GM21717 (cell line): ENCODE data around the gene CASP2.

ENCODE experiments used
- ATAC-seq: cut with Tn5 transposase; IDR thresholded peaks from one replicate; pipeline ENCODE4 v1.9.1; 2021; ENCODE audit warnings: mild to moderate bottlenecking, moderate library complexity; ENCODE audit not compliant: unreplicated experiment

Gene CASP2

DNA sequence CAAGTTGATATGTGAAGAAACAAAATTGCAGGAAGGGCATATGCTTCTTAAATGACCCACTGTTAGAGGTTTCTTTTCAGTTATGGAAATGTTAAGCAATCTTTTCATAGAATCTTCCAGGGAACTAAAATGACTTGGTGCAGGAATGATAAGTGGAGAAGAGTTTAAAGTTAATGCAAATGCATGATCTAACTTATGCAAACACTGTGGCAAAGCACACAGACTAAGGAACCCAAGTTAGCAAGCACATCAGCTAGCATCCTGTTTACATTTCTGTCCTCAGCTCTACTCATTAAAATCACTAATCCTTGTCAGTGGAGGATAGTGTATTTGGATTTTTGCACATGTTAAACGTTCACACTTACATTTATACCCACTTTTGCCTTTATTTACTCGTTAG, 37.1 kb downstream of the CASP2 start:
- ATAC-seq, result peak; percentile 52

DNA sequence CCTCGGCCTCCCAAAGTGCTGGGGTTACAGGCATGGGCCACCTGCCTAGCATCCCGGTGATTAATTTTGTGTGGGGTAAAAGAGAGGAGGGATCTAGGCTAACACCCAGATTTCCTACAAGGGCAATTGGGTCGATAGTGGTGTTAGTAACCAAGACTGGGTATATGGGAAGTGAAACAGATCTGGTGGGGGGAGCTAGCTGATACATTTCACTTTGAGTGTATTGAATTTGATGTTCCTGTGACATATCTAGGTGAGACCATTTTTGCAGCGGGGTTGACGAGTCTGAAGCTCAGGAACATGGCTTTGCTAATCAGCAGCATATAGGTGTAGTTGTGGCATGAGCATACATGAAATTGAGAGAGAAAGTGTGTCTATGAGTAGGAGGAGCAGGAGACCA, 39.8 kb downstream of the CASP2 start:
- ATAC-seq, result peak; percentile 59

DNA sequence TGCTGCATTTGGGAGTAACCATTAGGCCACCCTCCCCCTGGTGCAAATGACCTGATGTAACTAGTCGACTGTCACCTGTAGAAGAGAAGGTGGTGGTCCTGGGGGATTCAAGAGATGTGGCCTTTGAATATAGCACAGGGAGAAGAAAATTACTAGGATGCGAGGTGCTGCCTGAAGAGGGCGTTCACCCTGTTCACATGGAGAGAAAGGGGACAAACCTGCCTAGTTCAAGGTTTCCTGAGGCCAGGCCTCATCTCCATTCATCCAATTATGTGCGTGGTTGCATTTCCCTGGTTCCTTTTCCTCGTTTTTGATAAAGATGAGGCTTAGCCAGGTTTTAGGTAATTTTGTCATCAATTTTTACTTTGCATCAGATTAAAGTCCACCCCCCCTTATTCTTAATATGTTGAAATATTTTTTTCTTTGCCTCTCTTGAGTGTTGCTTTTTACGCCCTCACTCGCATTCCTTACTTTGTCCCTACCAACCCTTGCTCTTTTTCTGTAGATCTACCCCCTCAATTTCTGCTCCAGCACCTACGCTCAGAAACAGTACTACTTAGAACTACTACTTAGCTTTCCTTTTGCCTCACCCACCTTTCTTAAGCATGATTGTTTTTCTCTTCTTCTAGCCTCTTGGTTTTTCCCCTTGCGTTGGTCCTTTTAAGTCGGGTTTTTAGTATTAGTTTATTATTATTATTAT, 41.5 kb downstream of the CASP2 start:
- no peak for ATAC-seq

DNA sequence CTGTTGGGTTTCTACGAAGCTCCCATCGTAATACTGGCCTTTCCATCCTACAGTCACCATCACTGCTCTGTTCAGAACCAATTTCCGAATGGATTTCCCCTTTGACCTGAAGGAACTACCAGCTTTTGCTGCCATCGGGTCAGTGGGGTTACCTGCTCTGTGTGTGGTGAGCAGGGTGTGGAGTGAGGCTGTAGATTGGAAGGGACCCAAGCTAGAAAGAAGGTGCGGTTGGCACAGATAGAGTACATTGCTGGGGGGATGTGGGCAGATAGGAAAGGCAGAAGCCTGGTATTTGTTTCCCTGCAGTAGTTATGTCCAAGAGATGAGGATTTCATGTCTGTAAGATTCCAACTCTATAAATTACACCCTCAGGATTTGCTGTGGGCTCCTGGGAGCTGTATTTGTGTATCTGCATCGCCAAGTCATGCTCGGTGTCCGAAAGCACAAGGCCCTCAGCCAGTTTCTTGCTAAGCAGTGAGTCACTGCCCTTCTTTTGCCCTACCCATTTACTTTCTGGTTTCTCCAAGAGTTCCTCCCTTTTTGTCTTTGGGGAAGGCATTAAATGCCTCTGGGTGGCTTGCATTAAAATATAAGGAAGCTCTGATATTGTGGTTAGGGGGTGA, 43.1 kb downstream of the CASP2 start:
- no peak for ATAC-seq

DNA sequence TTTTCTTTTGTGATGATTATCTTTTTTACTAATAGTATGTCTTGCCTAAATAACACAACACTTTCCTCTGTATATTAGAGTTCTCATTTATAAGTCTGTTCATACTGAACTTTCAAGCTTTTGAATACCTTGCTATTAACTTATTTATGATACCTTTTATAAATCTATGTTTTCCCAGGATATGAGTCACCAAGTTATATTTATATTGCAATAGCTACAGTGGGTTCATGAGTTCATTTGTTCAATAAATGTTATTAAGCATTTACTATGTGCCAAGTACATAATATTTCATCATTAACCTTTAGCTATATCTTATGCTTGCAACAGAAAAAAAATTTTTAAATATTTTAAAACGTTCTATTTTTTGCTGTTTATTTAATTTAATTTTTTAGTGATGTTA, 46.1 kb downstream of the CASP2 start:
- ATAC-seq, result no peak

DNA sequence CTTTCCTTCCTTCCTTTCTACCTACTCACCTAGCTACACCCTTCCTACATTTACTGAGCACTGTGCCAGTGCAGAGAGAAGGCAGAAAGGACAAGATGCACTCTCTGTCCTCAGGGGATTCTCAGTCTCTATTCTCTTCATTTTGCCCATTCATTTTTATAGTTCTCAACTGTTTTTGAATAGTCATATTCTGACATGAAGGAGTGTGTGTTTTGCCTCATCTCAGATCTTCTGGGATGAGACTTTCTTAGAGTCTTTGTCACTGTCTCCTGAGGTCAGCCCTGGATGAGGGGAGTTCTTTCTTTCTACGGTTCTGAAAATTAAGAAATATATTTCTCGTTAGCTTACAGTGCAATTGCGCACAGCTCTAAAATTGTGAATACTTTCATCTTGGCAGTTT, 49.1 kb downstream of the CASP2 start:
- ATAC-seq, result no peak

DNA sequence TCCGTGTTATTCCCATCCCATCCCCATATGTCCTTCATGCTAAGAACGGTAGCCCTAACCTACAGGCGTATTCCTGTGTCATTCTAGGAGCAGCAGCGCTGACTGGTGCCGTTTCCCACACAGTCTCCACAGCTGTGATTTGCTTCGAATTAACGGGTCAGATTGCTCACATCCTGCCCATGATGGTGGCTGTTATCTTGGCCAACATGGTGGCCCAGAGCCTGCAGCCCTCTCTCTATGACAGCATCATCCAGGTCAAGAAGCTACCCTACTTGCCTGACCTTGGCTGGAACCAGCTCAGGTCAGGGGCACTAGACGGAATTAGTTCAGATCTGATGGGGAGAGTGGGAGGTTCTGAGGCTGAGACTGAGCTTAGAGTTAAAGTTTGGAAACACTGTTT, 53.7 kb downstream of the CASP2 start:
- no peak for ATAC-seq

DNA sequence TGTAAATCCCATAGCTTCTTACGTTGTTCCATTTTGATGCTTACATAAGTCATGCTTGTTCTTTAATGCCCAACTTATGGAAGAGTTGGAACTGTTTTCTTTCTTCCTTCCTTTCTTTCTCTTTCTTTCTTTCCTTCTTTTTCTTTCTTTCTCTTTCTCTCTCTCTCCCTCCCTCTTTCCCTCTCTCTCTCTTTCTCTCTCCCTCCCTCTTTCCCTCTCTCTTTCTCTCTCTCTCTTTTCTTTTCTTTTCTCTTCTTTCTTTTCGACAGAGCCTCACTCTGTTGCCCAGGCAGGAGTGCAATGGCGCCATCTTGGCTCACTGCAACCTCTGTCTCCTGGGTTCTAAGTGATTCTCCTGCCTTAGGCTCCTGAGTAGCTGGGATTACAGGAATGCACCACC, 55.4 kb downstream of the CASP2 start:
- no peak for ATAC-seq

DNA sequence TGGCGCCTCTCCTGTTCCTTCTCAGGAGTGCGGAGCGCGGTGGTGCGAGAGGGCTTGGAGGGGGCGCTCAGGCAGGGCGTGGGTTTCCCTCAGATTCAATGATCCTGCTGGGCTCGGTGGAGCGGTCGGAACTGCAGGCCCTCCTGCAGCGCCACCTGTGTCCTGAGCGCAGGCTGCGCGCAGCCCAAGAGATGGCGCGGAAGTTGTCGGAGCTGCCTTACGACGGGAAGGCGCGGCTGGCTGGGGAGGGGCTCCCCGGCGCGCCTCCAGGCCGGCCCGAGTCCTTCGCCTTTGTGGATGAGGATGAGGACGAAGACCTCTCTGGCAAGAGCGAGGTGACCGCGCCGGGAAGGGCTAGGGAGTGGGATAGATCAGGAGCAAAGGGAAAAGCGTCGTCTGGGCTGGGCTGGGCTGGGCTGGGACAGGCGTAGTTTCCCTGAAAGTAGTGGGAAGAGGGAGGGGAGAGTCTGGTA, 57.3 kb downstream of the CASP2 start:
- peak; percentile 56 for ATAC-seq

DNA sequence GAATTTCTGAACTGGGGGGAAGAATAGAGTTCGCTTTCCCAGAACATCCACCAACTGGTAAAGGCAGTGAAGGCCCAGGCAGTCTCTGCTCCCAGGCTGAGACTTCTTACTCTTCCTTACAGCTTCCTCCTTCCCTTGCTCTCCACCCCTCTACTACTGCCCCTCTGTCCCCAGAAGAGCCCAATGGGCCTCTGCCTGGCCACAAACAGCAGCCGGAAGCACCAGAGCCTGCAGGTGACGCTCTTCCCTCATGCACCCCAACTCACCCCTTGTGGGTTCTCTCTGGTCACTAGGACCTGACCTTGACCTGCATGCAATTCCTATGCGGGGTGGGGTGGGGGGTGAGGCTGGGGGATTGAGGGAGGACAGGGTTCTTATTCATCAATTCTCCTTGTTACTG, 57.9 kb downstream of the CASP2 start:
- ATAC-seq, result no peak

DNA sequence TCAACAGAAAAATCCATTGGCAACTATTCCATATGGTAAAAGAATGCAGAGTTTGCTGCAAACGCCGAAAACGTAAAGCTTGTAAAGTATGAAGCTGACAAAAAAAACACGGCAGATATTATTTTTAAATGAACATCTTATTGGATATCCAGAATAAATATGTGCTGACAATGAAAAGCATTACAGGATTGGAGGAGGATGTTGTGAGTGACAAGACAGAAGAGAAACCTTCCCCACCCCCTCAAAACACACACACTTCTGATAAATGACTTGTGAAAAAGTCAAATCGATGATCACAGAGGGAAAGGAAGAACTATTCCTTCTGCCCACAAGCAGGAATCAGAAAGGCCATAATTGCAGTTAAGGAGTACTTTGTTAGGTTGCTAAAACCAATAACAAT, 59.8 kb downstream of the CASP2 start:
- ATAC-seq, result no peak

DNA sequence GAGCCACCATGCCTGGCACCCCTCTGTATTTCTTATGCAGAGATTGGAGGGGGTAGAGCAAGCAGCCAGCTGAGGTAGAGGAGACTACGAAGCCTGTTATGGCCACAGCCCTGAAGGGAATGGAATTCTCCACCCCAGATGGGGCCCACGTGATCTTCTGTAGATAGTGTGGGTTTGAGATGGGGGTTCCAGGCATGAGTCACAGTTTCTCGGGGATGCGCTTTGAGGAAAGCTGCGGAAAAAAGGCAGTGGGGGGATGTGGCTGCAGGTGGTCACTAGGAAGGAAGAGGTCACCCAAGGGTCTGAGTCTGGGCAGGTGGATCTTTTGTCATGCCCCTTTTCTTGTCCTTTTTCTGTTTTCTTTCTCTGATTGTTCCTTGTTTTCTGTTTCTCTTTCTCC, 62.9 kb downstream of the CASP2 start:
- ATAC-seq, result no peak

DNA sequence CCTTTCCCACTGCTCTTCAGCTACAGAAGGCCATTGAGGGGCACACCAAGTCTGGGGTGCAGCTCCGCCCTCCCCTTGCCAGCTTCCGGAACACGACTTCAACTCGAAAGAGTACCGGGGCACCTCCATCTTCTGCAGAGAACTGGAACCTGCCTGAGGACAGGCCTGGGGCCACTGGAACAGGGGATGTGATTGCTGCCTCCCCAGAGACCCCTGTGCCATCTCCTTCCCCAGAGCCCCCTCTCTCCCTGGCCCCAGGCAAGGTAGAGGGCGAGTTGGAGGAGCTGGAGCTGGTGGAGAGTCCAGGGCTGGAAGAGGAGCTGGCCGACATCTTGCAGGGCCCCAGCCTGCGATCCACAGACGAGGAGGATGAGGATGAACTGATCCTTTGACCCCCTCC, 63.4 kb downstream of the CASP2 start:
- ATAC-seq, result no peak

DNA sequence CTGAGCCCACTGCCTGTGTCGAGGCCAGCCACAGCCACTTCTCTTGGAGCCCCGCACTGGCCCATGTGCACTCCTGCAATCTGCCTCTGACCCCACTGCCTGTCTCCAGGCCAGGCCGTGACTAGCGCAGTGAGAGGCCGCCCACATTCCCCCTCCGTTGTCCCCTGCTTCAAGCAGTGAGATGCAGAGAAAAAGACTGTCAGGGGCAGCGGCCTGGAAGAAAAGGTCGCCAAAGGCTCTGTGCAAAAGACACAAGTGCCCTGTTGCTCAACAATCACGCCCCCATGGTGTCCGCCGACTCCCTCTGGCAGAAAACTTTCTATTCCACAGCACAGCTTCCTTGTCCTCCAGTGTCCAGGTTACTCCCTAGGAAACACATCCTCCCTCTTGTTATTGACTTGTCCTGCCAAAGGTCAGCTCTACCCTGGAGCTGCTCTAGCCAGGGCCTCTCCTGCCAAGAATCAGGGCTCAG, 64.4 kb downstream of the CASP2 start:
- ATAC-seq, result no peak

DNA sequence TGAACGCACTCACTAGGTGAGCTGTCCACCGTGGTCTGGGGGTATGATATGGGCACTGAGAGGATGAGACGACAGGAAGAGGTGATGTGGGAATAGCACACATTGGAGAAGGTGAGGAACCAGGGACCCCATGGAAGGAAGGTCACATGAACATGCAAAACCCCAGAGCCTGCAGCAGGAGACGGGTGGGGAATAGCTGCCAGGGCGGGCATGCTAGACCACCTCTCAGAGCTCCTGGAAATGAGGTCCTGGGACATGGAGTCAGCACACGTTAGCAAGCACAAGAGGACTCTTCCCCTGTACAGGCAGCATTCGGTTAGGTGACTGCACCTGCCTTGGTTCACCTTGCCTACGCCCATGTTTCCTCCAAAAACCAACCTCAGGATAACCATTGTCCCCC, 66.2 kb downstream of the CASP2 start:
- ATAC-seq, result no peak

DNA sequence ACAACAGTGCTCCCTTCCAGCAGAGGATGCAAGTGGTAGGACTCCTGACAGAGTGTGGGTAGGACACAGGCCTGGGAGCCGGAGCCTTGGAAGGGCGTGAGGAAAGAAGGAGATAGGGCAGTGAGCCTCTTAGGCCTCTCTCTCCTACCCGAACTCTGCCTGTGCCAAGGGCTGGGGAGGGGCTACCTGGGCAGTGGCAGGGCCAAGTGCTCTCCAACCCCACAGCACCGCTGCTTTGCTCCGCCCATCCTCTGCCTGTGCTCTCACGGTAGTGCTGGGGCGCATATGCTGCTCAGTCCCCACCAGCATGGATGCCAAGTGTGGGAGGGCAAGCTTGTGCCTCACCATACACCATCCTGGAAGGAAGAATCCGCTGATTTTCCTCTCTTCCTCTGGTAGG, 66.8 kb downstream of the CASP2 start:
- ATAC-seq, result no peak

DNA sequence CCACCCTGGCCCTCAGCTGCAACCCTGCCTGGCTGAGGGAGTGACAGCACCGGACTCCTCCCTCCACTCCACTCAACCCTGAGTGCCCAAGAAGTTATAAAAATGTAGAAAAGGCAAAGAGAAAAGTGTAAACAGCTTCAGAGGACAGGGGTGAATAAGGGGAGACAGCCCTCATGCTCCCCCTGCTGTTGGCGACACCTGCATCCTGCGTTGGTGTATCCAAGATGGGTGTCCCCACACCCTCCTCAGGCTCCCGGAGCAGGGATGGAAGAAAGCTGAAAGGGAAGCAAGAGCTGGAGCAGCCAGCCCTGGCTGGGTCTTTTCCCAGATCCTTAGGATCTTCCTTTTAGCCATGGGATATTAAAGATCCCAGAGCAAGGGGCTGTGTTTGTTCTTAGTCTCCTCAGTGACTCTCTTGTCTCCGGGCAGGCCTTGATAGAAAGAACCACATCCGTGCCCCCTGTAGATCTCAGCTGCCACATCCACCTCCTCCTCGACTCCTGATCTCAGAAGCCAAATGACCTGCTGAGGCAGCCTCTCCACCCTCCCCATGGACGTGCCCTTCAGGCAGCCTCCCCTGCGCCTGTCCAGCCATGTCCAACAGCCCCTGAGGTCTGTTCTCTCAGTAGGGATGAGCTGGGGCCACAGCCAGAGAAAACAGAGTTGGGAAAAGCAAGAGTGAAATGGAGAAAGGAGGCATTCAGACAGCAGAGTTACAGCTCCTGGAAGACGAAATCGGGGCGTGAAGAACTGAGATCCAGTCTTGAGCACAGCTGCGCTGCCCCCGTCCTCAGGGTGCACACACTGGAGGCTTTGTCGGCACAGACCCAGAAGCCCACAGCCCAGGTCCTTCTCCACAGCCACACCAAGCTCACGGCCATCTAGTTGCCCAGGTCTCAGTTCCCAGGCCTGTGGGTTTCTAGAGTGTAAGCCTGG, 67.6 kb downstream of the CASP2 start:
- no peak for ATAC-seq

DNA sequence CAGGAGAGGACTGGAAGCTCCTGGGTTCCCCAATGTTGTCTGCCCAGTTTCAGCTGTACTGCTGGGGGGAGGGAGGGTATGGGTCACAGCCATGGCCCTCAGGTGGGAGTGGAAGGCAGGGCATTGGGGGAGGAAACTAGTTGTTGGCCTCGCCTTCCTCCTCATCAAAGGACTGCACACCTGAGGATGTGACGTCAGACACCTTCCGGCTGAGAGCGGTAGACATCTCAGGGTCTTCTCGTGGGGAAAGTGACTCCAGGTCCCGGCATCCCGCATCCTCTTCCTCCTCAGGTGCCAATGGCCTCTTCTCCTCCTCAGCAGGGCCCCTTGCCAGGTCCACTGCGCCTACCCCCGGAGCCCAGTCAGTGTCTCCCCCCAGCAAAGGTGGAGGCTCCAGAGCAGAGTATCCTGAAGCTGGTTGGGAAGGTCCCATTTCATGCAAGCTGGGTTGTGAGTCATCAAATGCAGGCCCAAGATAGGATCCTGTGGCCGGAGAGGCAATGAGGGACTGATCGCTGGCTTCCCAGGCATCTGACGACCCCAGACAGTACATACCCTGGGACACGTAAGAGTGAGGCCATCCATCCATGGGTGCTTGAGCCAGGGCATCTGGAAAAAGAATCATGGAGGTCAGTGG, 68.4 kb downstream of the CASP2 start:
- no peak for ATAC-seq
